K562 (cell line): ENCODE results near the gene ZDHHC17.

Source experiments
- CTCF ChIP-seq, 3 experiments: IDR thresholded peaks in 2 of 3; conservative IDR thresholded peaks in 1 of 3; 2 replicates each; pipeline ENCODE4 v1.5.1; 2011 to 2012; ENCODE audit warnings: low read length in 3 of 3, mild to moderate bottlenecking in 3 of 3, control low read depth in 2 of 3, improper control_type of control experiment in 1 of 3, inconsistent platforms in 1 of 3, low read depth in 1 of 3, mixed read lengths in 1 of 3, moderate library complexity in 1 of 3; ENCODE audit not compliant: insufficient read depth in 2 of 3
- E2F8 ChIP-seq: fragments of 450-650 bp; IDR thresholded peaks from 2 replicates; pipeline ENCODE4 v1.7.1; 2018; ENCODE audit warnings: mild to moderate bottlenecking, low read depth; ENCODE audit not compliant: partially characterized antibody
- EP300 ChIP-seq: IDR thresholded peaks from 2 replicates; pipeline ENCODE4 v1.6.1; 2012; ENCODE audit warnings: low read length, improper control_type of control experiment
- ETV6 ChIP-seq, 3 experiments: fragments of 150-350 bp in 1 of 3; sonication (generic) in 1 of 3; formaldehyde crosslinking in 1 of 3; IDR thresholded peaks; 2 replicates each; pipeline versions ENCODE4 v1.6.1 to v1.8.0; 2014 to 2022; ENCODE audit warnings: borderline replicate concordance in 2 of 3, low read depth in 2 of 3, antibody characterized with exemption in 1 of 3, low read length in 1 of 3, mild to moderate bottlenecking in 1 of 3, missing genetic modification reagents in 1 of 3
- FOXA1 ChIP-seq: fragments of 450-650 bp; IDR thresholded peaks from 2 replicates; pipeline ENCODE4 v1.6.1; 2016; ENCODE audit warnings: mild to moderate bottlenecking, borderline replicate concordance
- HCFC1 ChIP-seq: IDR thresholded peaks from 2 replicates; pipeline ENCODE4 v1.6.1; 2012; ENCODE audit warnings: low read depth, low read length, improper control_type of control experiment
- HDAC6 ChIP-seq: IDR thresholded peaks from 2 replicates; pipeline ENCODE4 v1.6.1; 2012; ENCODE audit warnings: low read depth, mild to moderate bottlenecking, control low read depth, inconsistent platforms, low read length, moderate library complexity
- MAZ ChIP-seq, 2 experiments: fragments of 450-650 bp in 1 of 2; sonication (generic) in 1 of 2; formaldehyde crosslinking; IDR thresholded peaks in 1 of 2; conservative IDR thresholded peaks in 1 of 2; 2 replicates each; pipeline versions ENCODE4 v1.4.0 to v1.5.0; 2020; ENCODE audit warnings: mild to moderate bottlenecking in 1 of 2, missing genetic modification reagents in 1 of 2
- MYC ChIP-seq, 2 experiments: fragments of 250-450 bp in 1 of 2; sonication (Bioruptor Pico) in 1 of 2; IDR thresholded peaks; 2 replicates each; pipeline versions ENCODE4 v1.5.1 to v1.6.1; 2012 to 2021; ENCODE audit warnings: low read depth in 2 of 2, borderline replicate concordance in 1 of 2, improper control_type of control experiment in 1 of 2, low read length in 1 of 2, mild to moderate bottlenecking in 1 of 2, moderate library complexity in 1 of 2
- NR2C1 ChIP-seq, 2 experiments: fragments of 450-650 bp; IDR thresholded peaks; 2 replicates each; pipeline ENCODE4 v1.6.1; 2017; ENCODE audit warnings: mild to moderate bottlenecking in 2 of 2, antibody characterized with exemption in 1 of 2, inconsistent platforms in 1 of 2, missing compliant biosample characterization in 1 of 2, missing genetic modification characterization in 1 of 2
- THRA ChIP-seq: fragments of 450-650 bp; IDR thresholded peaks from 2 replicates; pipeline ENCODE4 v1.6.1; 2017; ENCODE audit warnings: mild to moderate bottlenecking, moderate library complexity
- ZBTB49 ChIP-seq: sonication (generic); formaldehyde crosslinking; IDR thresholded peaks from 2 replicates; pipeline ENCODE4 v1.8.0; 2022; ENCODE audit warnings: missing genetic modification reagents, mild to moderate bottlenecking, borderline replicate concordance
- ZNF41 ChIP-seq: fragments of 250-450 bp; sonication (Bioruptor Pico); conservative IDR thresholded peaks from 2 replicates; pipeline ENCODE4 v1.4.0; 2020; ENCODE audit warnings: mild to moderate bottlenecking
- ZNF707 ChIP-seq: fragments of 250-450 bp; sonication (Bioruptor Pico); conservative IDR thresholded peaks from 2 replicates; pipeline ENCODE4 v1.8.0; 2022; ENCODE audit warnings: inconsistent platforms, mild to moderate bottlenecking, moderate library complexity

- no peak for TF ChIP-seq NR2C1 (IDR thresholded peaks at IDR 0.05)
- TF ChIP-seq NR2C1 (tag; IDR thresholded peaks at IDR 0.05) = no peak
- no peak for TF ChIP-seq THRA
- no peak for TF ChIP-seq ZBTB49 (CRISPR knock-in tag)
- no peak for TF ChIP-seq HDAC6
- no peak for TF ChIP-seq EP300
- no peak for TF ChIP-seq CTCF (IDR thresholded peaks at IDR 0.05 in 2 of 3, conservative IDR thresholded peaks at IDR 0.05 in 1 of 3; ENCODE audit: insufficient read depth in 2 of 3, low read depth in 1 of 3, low read length in 3 of 3)
- no peak for TF ChIP-seq MYC (IDR thresholded peaks at IDR 0.05; ENCODE audit: low read depth, low read length)
- TF ChIP-seq MYC (CRISPR knock-in tag; IDR thresholded peaks at IDR 0.05; ENCODE audit: borderline replicate concordance, low read depth) = no peak
- no peak for TF ChIP-seq MAZ (CRISPR knock-in tag; conservative IDR thresholded peaks at IDR 0.05 in 1 of 2, IDR thresholded peaks at IDR 0.05 in 1 of 2)
- TF ChIP-seq ZNF41 (CRISPR knock-in tag) = no peak
- TF ChIP-seq FOXA1 = no peak
- TF ChIP-seq HCFC1 = no peak
- TF ChIP-seq ZNF707 (CRISPR knock-in tag) = no peak
- TF ChIP-seq ETV6 (IDR thresholded peaks at IDR 0.05; ENCODE audit: borderline replicate concordance in 1 of 2, low read depth in 2 of 2, low read length in 1 of 2) = no peak
- no peak for TF ChIP-seq ETV6 (CRISPR knock-in tag; IDR thresholded peaks at IDR 0.05; ENCODE audit: borderline replicate concordance)
- no peak for TF ChIP-seq E2F8
Measured at GRCh38 chr12:76726626-76727025, 37.3 kb upstream of the ZDHHC17 start.
